Fibroblast of the aortic adventitia (primary cell): Measurements from ENCODE around the gene FOXRED2. TPM values are rescaled to one million over a fixed set of nuclear protein-coding genes. Genes with fewer than 3 reads are reported as not detected.
"Not testable (repeated sequence)": the region's sequence is repeated elsewhere in the genome, so short reads cannot be mapped to it uniquely, and the experiment has no call there.

ENCODE experiments used
- DNase-seq: peaks from one replicate; pipeline ENCODE4 v3.0.0-alpha.2; 2010; ENCODE audit warnings: low read depth
- H3K4me3 ChIP-seq: 2 replicates; pipeline ENCODE4 v1.5.1; 2011; ENCODE audit warnings: low read depth, mild to moderate bottlenecking, control low read depth, low read length, moderate library complexity
- CTCF ChIP-seq: IDR thresholded peaks from 2 replicates; pipeline ENCODE4 v1.5.1; 2011; ENCODE audit warnings: mild to moderate bottlenecking, low read length, control low read depth, inconsistent platforms; ENCODE audit not compliant: insufficient read depth
- total RNA-seq: library from RNA; depleted of rRNA; stranded (reverse); fragments of >200 nt; gene quantifications from 2 replicates; pipeline ENCODE4 v1.2.3, GENCODE V29; 2012; ENCODE audit warnings: low replicate concordance

Gene FOXRED2
- total RNA-seq, 1 donor: 27.8 TPM

- no peak for DNase-seq
- no peak overlapping the region for H3K4me3 ChIP-seq
- no peak for TF ChIP-seq CTCF
These were observed 50.4 kb downstream of the FOXRED2 start for GRCh38 chr22:36456464-36456845.

DNA sequence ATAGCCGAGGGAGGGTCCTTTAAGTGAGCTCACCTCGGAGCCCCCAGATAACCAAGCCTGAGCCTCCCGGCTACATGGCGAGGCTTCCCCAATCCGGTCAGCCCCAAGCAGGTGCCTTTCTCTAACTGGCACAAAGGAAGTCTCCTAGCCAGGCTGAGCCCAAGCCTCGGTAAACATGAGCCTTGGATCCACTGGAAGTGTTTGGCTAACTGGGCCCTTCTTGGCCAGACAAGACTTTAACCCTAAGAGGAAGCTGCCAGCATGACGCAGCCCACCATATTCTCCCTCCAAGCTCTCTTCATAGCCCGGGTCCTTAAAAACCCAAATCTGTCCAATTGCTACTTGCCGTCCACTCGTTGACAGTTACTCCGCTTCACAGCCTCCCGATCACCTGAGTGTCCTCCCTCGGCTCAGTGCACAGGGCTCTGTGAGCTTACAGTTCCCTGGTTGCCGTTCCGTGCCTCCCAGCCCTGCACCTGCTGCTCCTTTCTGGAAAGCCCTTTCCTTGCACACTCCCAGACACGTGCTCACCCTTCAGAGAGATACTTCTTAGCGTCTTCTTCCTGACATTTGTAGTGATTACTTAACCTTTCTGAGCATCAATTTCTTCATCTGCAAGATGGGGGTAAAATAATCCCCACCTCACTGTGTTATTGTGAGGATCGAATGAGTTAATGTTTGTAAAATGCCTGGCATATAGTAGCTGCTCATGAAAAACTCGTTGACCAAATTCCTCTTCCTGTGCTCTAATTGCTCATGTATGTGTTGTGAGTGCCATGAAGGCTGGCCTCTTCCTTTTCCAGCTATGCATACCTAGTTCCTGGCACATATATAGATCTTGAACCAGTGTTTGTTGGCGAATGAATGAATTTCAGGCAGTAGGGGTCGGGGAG lies 51.0 kb downstream of the FOXRED2 start:
- H3K4me3 ChIP-seq: no peak overlapping the region
- no peak for TF ChIP-seq CTCF
- no peak for DNase-seq

- TF ChIP-seq CTCF: no peak
- DNase-seq: peak; percentile 72
- H3K4me3 ChIP-seq: peak overlapping the region; percentile 48
These were observed 51.8 kb downstream of the FOXRED2 start for GRCh38 chr22:36454916-36455570.

DNA sequence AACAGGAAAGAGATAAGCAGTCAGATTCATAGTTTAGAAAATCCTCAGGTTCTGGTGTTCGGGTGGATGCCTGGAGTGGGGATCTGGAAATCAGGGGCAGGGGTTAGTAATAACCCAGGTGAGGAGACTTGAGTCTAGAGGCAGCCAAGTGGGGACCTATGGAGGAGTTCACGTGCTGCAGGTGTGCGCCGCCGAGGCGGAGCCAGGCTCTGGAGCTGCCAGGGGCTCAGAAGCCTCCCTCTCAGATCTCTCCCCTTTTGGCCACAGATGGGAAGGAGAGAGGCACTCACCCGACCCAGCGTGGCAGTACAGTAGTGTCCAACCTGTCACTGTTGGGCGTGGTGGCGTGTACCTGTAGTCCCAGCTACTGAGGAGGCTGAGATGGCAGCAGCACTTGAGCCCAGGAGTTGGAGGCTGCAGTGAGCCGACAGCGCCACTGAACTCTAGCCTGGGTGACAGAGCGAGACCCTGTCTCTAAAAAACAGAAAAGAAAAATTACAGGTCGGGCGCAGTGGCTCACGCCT lies 52.9 kb downstream of the FOXRED2 start:
- no peak for TF ChIP-seq CTCF
- DNase-seq: no peak
- H3K4me3 ChIP-seq: no peak overlapping the region

DNA sequence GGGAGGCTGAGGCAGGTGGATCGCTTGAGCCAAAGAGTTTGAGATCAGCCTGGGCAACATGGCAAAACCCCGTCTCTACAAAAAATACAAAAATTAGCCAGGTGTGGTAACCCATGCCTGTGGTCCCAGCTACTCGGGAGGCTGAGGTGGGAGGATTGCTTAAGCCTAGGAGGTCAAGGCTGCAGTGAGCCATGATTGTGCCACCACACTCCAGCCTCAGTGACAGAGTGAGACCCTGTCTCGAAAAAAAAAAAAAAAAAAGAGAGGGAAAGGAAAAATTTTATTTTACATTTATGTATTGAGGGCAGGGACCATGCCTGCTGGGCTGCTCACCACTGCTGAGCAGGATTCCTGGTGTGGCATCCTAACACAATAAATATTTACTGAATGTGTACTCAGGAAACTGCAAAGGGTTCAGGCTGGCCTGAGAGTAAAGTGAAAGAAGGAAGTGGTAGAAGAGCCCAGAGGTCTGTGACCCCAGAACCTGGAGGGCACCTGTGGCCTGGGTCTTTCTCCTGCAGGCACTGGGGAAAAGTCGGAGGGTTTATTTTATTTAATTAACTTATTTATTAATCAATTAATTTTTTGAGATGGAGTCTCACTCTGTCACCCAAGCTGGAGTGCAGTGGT lies 53.7 kb downstream of the FOXRED2 start:
- DNase-seq: not testable (repeated sequence)

DNA sequence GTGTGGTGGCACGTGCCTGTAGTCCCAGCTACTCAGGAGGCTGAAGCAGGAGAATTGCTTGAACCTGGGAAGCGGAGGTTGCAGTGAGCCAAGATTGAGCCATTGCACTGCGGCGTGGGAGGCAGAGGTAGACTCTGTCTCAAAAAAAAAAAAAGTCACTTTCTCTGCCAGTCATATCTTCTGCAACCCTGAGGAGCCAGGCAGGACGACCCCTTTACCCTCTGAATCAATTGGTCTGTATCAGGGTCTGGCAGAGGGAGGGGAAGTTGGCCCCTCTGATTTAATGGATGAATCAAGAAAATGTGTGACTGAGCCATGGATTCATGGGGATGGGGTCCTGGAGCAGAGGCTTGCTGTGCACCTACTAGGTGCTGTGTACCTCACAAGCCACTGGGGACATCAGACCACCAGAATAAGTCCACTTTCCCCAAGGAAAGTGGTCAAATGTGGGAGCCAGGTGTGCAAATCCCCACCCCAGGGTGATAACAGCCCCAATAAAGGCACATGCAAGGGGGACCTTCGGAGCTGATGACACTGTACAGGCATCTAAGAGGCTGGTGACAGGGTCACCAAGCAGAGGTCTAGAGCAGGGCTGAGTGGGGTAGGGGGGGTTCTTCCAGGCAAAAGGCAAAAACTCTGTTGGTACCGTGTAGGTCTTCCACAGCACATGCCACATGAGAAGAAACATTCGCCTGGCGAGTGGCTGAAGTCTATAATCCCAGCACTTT lies 54.4 kb downstream of the FOXRED2 start:
- no peak for DNase-seq
- no peak for TF ChIP-seq CTCF
- H3K4me3 ChIP-seq: no peak overlapping the region

More for the DNA sequence above, 53.7 kb downstream of the FOXRED2 start:
- H3K4me3 ChIP-seq: not testable (repeated sequence)

- DNase-seq, H3K4me3 ChIP-seq: not testable (repeated sequence)
These were observed 55.9 kb downstream of the FOXRED2 start for GRCh38 chr22:36450923-36451322.
